Measurements from ENCODE around the gene CENPB.

- TF ChIP-seq RFX5 (IDR thresholded peaks at IDR 0.05; ENCODE audit: low read depth, low read length): no peak
- TF ChIP-seq CTCF (IDR thresholded peaks at IDR 0.05 in 2 of 3, conservative IDR thresholded peaks at IDR 0.05 in 1 of 3; ENCODE audit: control insufficient read depth in 2 of 3, extremely low read depth in 1 of 3, insufficient read depth in 1 of 3, low read depth in 3 of 3, low read length in 3 of 3): no peak
- TF ChIP-seq CHD2 (IDR thresholded peaks at IDR 0.05; ENCODE audit: borderline replicate concordance, low read depth, low read length): no peak
Observed at GRCh38 chr20:3757268-3757667, 29.3 kb downstream of the CENPB start.
